ENCODE measurements around the gene PPFIA3.

The PPFIA3 gene

DNA sequence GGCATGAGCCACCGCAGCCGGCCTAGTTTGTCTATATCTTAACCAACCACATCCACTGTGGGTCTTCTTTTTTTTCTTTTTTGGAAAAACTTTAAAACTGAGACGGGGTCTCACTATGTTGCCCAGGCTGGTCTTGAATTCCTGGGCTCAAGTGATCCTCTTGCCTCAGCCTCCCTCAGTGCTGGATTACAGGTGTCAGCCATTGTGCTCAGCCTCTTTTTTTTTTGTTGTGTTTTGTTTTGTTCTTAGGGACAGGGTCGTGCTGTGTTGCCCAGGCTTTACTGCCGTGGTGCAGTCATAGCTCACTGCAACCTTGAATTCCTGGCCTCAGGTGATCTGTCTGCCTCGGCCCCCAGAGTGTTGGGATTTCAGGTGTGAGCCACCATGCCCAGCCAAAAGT lies 26.7 kb upstream of the PPFIA3 start:
- no peak overlapping the region for H3K4me3 ChIP-seq (ENCODE audit: low read depth, low read length)
- TF ChIP-seq, protein P1, sequence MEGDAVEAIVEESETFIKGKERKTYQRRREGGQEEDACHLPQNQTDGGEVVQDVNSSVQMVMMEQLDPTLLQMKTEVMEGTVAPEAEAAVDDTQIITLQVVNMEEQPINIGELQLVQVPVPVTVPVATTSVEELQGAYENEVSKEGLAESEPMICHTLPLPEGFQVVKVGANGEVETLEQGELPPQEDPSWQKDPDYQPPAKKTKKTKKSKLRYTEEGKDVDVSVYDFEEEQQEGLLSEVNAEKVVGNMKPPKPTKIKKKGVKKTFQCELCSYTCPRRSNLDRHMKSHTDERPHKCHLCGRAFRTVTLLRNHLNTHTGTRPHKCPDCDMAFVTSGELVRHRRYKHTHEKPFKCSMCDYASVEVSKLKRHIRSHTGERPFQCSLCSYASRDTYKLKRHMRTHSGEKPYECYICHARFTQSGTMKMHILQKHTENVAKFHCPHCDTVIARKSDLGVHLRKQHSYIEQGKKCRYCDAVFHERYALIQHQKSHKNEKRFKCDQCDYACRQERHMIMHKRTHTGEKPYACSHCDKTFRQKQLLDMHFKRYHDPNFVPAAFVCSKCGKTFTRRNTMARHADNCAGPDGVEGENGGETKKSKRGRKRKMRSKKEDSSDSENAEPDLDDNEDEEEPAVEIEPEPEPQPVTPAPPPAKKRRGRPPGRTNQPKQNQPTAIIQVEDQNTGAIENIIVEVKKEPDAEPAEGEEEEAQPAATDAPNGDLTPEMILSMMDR (IDR thresholded peaks at IDR 0.05; ENCODE audit: borderline replicate concordance, insufficient read depth, low read depth, low read length), result no peak

- no peak overlapping the region for H3K4me3 ChIP-seq (ENCODE audit: low read depth, low read length)
- TF ChIP-seq, protein P1 (IDR thresholded peaks at IDR 0.05; ENCODE audit: borderline replicate concordance, insufficient read depth, low read depth, low read length), result no peak
Measured at GRCh38 chr19:49094505-49095482, 24.6 kb upstream of the PPFIA3 start.

- no peak overlapping the region for H3K4me3 ChIP-seq (ENCODE audit: low read depth, low read length)
- TF ChIP-seq, protein P1 (IDR thresholded peaks at IDR 0.05; ENCODE audit: borderline replicate concordance, insufficient read depth, low read depth, low read length), result peak; percentile 98
Measured at GRCh38 chr19:49097453-49098288, 21.7 kb upstream of the PPFIA3 start.

DNA sequence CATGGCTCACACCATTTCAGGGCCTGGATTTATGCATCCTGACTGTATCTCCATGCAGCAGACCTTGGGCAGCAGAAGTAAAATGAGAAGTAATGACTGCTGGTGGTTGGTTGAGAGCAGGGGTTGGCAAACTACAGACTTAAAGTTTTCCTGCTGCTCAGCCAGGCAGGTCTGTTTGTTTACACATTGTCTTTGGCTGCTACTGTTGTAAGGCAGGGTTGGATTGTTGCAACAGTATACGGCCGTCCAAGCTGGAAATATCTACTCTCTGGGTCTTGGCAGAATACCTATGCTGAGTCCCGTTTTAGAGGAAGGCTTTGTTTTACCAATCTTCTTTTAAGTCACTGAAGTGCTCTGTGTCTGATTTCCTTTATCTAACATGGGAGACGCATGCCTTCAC lies 20.5 kb upstream of the PPFIA3 start:
- H3K4me3 ChIP-seq (ENCODE audit: low read depth, low read length), result no peak overlapping the region
- TF ChIP-seq, protein P1 (IDR thresholded peaks at IDR 0.05; ENCODE audit: borderline replicate concordance, insufficient read depth, low read depth, low read length), result no peak

- no peak overlapping the region for H3K4me3 ChIP-seq (ENCODE audit: low read depth, low read length)
- TF ChIP-seq, protein P1 (IDR thresholded peaks at IDR 0.05; ENCODE audit: borderline replicate concordance, insufficient read depth, low read depth, low read length), result no peak
Measured at GRCh38 chr19:49101160-49101559, 18.2 kb upstream of the PPFIA3 start.

GRCh38 chr19:49102303-49102702 lies 17.0 kb upstream of the PPFIA3 start:
- H3K4me3 ChIP-seq (ENCODE audit: low read depth, low read length), result no peak overlapping the region
- TF ChIP-seq, protein P1 (IDR thresholded peaks at IDR 0.05; ENCODE audit: borderline replicate concordance, insufficient read depth, low read depth, low read length), result no peak

Data from GM12875 (cell line).